Spleen (tissue), 7 donors: Measurements from ENCODE around the gene ROBO1.
A peak's percentile ranks its signal among the peaks of the same experiment; 100 is the strongest.

Source experiments
- POLR2A ChIP-seq, 3 donors: fragments of 450-650 bp; IDR thresholded peaks; one replicate each; pipeline ENCODE4 v1.5.1; 2017; ENCODE audit warnings: antibody characterized with exemption in 3 of 3, mild to moderate bottlenecking in 1 of 3
- POLR2AphosphoS5 ChIP-seq, 3 donors: sonication (generic); formaldehyde crosslinking; IDR thresholded peaks; one replicate each; pipeline ENCODE4 v1.5.1; 2017; ENCODE audit warnings: antibody characterized with exemption in 3 of 3
- TF ChIP-seq, protein P1 (sequence below), 11 experiments: fragments of 200-600 bp in 7 of 11; fragments of 450-650 bp in 4 of 11; sonication (generic) in 4 of 11; IDR thresholded peaks in 8 of 11; conservative IDR thresholded peaks in 3 of 11; 1 replicate in 7 of 11; 2 replicates in 4 of 11; pipeline versions ENCODE4 v1.4.0 to v1.8.0; 2016 to 2021; ENCODE audit warnings: antibody characterized with exemption in 11 of 11, inconsistent platforms in 4 of 11, mild to moderate bottlenecking in 1 of 11
- donor health status: DM: no; HTN: no; CAD: no; lungs with moderate emphysema.
- donor health status: DM: no; HTN: no; CAD: no.
- donor health status: DM: no; HTN: no; CAD: no.

DNA sequence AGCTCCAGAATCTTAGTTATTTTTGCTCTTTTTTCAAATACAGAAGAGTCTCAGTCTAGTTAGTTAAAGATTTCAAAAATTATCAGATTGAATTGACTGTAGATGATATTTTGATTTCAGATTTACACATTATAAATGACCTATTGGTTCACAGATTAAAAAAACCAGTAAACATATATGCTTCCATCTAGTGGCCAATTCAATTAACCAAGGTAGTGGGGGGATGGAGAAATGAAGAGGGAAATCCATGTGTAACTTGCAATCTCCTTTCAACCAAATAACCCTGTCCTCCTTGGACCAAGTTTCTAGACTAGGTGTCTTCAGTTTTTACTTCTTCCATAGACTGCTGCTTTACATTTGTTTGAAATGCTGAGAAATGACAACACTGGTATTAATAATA, 789.8 kb downstream of the ROBO1 start:
- TF ChIP-seq, protein P1, sequence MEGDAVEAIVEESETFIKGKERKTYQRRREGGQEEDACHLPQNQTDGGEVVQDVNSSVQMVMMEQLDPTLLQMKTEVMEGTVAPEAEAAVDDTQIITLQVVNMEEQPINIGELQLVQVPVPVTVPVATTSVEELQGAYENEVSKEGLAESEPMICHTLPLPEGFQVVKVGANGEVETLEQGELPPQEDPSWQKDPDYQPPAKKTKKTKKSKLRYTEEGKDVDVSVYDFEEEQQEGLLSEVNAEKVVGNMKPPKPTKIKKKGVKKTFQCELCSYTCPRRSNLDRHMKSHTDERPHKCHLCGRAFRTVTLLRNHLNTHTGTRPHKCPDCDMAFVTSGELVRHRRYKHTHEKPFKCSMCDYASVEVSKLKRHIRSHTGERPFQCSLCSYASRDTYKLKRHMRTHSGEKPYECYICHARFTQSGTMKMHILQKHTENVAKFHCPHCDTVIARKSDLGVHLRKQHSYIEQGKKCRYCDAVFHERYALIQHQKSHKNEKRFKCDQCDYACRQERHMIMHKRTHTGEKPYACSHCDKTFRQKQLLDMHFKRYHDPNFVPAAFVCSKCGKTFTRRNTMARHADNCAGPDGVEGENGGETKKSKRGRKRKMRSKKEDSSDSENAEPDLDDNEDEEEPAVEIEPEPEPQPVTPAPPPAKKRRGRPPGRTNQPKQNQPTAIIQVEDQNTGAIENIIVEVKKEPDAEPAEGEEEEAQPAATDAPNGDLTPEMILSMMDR (IDR thresholded peaks at IDR 0.05 in 8 of 11, conservative IDR thresholded peaks at IDR 0.05 in 3 of 11), result peak in 4 of 11 experiments; percentile 15 to 25 (median 24)
- TF ChIP-seq POLR2A (IDR thresholded peaks at IDR 0.05) (no peak), POLR2AphosphoS5 (IDR thresholded peaks at IDR 0.05) (no peak)
